Kidney epithelial cell (primary cell): ENCODE data around the gene NPLOC4. TPM values are rescaled to one million over a fixed set of nuclear protein-coding genes. Genes with fewer than 3 reads are reported as not detected.
"Not testable (repeated sequence)": the region's sequence is repeated elsewhere in the genome, so short reads cannot be mapped to it uniquely, and the experiment has no call there.

Experiments
- DNase-seq: peaks from one replicate; pipeline ENCODE4 v3.0.0-alpha.2; 2010; ENCODE audit warnings: low read depth
- H3K27me3 ChIP-seq: 2 replicates; pipeline ENCODE4 v1.6.0; 2011; ENCODE audit warnings: low read length; ENCODE audit not compliant: control insufficient read depth, insufficient read depth
- H3K36me3 ChIP-seq: 2 replicates; pipeline ENCODE4 v1.5.1; 2011; ENCODE audit warnings: low read length; ENCODE audit not compliant: control insufficient read depth, insufficient read depth
- H3K4me3 ChIP-seq: 2 replicates; pipeline ENCODE4 v1.5.1; 2011; ENCODE audit warnings: low read depth, mild to moderate bottlenecking, control low read depth, low read length
- total RNA-seq: library from RNA; depleted of rRNA; stranded (reverse); fragments of >200 nt; gene quantifications from 2 replicates; pipeline ENCODE4 v1.2.3, GENCODE V29; 2015
- TF ChIP-seq, protein P1 (sequence below): IDR thresholded peaks from 2 replicates; pipeline ENCODE4 v1.5.1; 2011; ENCODE audit warnings: mild to moderate bottlenecking, moderate library complexity, low read length, control low read depth, inconsistent platforms; ENCODE audit not compliant: insufficient read depth, poor library complexity, severe bottlenecking

Gene NPLOC4
- total RNA-seq, 1 donor from 2014 or later: 61.4 TPM

DNA sequence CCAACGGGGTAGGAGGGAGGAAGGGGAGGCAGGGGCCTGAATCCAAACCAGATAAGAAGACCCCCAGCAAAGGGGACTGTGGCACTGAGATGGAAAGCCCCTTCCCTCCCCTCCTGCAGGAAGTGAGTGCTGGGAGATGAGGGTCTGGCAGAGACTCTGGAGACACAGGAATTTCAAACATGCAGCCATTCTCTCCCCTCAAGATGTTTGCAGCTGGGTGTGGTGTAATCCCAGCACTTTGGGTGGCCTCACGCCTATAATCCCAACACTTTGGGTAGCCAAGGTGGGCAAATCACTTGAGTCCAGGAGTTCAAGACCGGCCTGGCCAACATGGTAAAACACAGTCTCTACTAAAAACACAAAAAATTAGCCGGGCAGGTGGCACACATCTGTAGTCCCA, 50.8 kb downstream of the NPLOC4 start:
- peaks cover 9% of the 10 kb centered on the region for H3K36me3 ChIP-seq
- DNase-seq: no peak
- TF ChIP-seq, protein P1, sequence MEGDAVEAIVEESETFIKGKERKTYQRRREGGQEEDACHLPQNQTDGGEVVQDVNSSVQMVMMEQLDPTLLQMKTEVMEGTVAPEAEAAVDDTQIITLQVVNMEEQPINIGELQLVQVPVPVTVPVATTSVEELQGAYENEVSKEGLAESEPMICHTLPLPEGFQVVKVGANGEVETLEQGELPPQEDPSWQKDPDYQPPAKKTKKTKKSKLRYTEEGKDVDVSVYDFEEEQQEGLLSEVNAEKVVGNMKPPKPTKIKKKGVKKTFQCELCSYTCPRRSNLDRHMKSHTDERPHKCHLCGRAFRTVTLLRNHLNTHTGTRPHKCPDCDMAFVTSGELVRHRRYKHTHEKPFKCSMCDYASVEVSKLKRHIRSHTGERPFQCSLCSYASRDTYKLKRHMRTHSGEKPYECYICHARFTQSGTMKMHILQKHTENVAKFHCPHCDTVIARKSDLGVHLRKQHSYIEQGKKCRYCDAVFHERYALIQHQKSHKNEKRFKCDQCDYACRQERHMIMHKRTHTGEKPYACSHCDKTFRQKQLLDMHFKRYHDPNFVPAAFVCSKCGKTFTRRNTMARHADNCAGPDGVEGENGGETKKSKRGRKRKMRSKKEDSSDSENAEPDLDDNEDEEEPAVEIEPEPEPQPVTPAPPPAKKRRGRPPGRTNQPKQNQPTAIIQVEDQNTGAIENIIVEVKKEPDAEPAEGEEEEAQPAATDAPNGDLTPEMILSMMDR: no peak
- no peaks in the 10 kb centered on the region for H3K27me3 ChIP-seq
- no peak overlapping the region for H3K4me3 ChIP-seq

DNA sequence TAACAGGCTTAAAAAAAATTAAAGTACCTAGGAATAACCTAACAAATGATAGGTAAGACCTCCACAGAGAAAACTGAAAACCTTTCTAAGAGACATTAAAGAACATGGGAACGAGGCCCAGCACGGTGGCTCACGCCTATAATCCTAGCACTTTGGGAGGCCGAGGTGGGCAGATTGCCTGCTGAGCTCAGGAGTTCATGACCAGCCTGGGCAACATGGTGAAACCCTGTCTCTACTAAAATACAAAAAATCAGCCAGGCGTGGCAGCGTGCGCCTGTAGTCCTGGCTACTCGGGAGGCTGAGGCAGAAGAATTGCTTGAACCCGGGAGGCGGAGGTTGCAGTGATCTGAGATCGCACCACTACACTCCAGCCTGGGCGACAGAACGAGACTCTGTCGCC, 52.1 kb downstream of the NPLOC4 start:
- H3K36me3 ChIP-seq, DNase-seq, H3K27me3 ChIP-seq, H3K4me3 ChIP-seq: not testable (repeated sequence)

DNA sequence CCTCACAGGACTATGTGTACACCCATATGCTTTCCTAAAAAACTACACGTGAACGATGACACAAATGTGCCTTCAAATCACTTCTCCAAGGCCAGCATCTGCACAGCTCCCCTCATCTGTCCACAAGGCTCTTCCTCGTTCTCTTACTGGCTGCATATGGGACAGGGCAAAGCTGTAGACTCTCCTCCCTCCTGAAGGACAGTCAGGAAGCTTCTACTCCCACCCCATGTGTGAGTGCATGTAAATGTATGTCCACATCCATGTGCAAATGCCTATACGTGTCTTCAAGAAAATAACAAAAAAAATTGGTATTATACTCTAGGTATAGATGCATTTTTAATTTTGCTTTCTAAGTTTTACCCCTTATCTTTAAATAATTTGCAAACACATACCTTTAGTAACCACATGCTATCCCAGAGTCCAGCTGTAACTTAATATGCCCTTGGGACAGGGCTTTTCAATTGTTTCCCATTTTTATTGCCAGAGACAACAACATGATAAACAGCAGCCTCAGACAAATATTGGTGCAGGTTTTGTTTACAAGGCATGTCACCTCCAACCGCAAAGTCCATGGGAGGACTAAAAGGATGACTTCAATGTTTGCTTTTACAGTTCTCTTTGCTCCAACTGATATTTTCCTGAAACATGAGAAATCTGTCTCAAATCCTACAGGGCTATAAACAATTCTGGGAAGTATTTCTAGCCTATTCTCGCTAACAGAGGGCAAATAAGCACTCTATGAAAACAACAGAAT, 53.1 kb downstream of the NPLOC4 start:
- TF ChIP-seq, protein P1: no peak
- Histone ChIP-seq H3K36me3 (peaks cover 11% of the 10 kb centered on the region), H3K27me3 (no peaks in the 10 kb centered on the region), H3K4me3 (no peak overlapping the region)
- DNase-seq: no peak

DNA sequence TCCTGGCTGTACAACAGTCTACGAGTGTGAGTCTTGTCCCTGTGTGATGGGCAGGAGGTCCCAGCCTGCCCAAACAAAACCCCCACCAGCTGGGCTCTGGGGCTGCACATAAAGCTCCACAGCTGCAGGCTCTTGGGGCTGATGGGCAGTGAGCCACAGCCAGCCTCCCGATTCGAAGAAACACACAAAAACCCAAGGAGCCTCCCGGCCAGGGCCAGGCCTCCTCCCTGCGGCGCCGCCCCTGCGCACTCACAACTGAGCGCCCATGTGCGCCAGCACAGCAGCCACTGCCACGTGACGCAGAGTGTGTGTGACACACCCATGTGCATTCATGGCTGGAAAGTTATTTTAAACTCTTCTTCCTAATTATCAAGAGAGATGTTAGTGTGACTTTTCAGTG, 54.2 kb downstream of the NPLOC4 start:
- Histone ChIP-seq H3K4me3 (no peak overlapping the region), H3K27me3 (no peaks in the 10 kb centered on the region), H3K36me3 (peaks cover 11% of the 10 kb centered on the region)
- TF ChIP-seq, protein P1: no peak
- DNase-seq: no peak

DNA sequence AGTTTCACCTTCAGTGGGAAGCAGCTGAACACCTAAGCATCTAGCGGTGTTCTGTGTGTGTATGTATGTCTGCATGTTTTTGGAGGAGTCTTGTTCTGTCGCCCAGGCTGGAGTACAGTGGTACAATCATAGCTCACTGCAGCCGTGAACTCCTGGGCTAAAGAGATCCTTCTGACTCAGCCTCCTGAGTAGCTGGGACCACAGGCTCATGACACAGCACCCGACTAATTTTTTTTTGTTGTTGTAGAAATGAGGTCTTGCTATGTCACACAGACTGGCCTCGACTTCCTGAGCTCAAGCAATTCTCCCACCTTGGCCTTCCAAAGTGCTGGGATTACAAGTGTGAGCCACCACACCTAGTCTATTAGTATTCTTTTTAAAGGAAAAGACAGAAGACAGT, 54.6 kb downstream of the NPLOC4 start:
- DNase-seq: no peak
- no peak overlapping the region for H3K4me3 ChIP-seq
- H3K27me3 ChIP-seq: no peaks in the 10 kb centered on the region
- TF ChIP-seq, protein P1: no peak
- H3K36me3 ChIP-seq: peaks cover 11% of the 10 kb centered on the region

DNA sequence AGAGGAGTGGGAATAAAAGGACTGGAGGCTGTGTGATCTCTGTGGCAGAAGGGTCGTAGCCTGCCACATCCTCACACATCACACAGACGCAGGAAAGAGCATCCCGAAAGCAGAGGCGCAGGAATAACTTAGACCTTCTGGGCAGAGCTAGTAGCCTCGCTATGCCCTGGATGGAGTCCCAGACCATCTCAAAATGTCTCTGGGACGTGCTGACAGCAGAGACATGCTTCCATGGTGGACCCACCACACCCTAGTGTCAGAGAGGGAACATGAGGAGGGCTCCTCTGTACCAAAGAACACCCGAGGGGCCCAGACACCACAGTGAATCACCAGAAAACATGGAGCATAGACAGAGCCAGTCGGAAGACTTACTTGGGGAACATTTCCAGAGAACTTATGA, 55.2 kb downstream of the NPLOC4 start:
- DNase-seq: no peak
- no peak overlapping the region for H3K4me3 ChIP-seq
- peaks cover 11% of the 10 kb centered on the region for H3K36me3 ChIP-seq
- no peaks in the 10 kb centered on the region for H3K27me3 ChIP-seq
- TF ChIP-seq, protein P1: no peak
